Activated T-cell treated with anti-CD3 and anti-CD28 coated beads, Interleukin-2, amount 50 U/mL, for 4 hours (primary cell): Measurements from ENCODE around the gene TTC1. TPM values are rescaled to one million over a fixed set of nuclear protein-coding genes. Genes with fewer than 3 reads are reported as not detected.
"Not testable (repeated sequence)": the region's sequence is repeated elsewhere in the genome, so short reads cannot be mapped to it uniquely, and the experiment has no call there.

Source experiments
- ATAC-seq, 2 donors: fragments of 200-7000 bp; cut with Tn5 transposase; one replicate each; pipeline ENCODE4 v1.10.0; 2021
- DNase-seq: peaks from one replicate; pipeline ENCODE4 v3.0.0-alpha.2; 2020
- H3K27me3 Mint-ChIP-seq: one replicate; pipeline ENCODE4 v1.8.0; 2021; ENCODE audit warnings: low read depth, mixed read lengths
- H3K36me3 Mint-ChIP-seq: one replicate; pipeline ENCODE4 v1.8.0; 2022; ENCODE audit warnings: mixed read lengths; ENCODE audit not compliant: insufficient read depth
- H3K4me1 Mint-ChIP-seq: one replicate; pipeline ENCODE4 v1.8.0; 2021; ENCODE audit warnings: low read depth, mixed read lengths
- H3K4me3 Mint-ChIP-seq: one replicate; pipeline ENCODE4 v1.8.0; 2021; ENCODE audit warnings: mild to moderate bottlenecking, moderate library complexity, mixed read lengths
- H3K9me3 Mint-ChIP-seq: one replicate; pipeline ENCODE4 v1.8.0; 2021; ENCODE audit warnings: mixed read lengths
- total RNA-seq, 3 donors: library from RNA; stranded (reverse); gene quantifications; one replicate each; pipeline ENCODE4 v1.2.1, GENCODE V29; 2021

TTC1 gene
- total RNA-seq, 3 donors from 2014 or later, result 88.5 to 88.6 (median 88.6) TPM

GRCh38 chr5:160042671-160043070 is 33.7 kb downstream of the TTC1 start:
- H3K9me3 Mint-ChIP-seq, result no peaks in the 10 kb centered on the region
- ATAC-seq (no peak), DNase-seq (no peak)
- H3K4me3 Mint-ChIP-seq, result no peak overlapping the region
- H3K36me3 Mint-ChIP-seq, result peaks cover 38% of the 10 kb centered on the region
- no peaks in the 10 kb centered on the region for H3K27me3 Mint-ChIP-seq
- no peaks in the 10 kb centered on the region for H3K4me1 Mint-ChIP-seq

- no peaks in the 10 kb centered on the region for H3K4me1 Mint-ChIP-seq
- no peaks in the 10 kb centered on the region for H3K9me3 Mint-ChIP-seq
- peaks cover 39% of the 10 kb centered on the region for H3K36me3 Mint-ChIP-seq
- no peaks in the 10 kb centered on the region for H3K27me3 Mint-ChIP-seq
- no peak overlapping the region for H3K4me3 Mint-ChIP-seq
- no peak for ATAC-seq
- DNase-seq, result no peak
Measured at GRCh38 chr5:160044391-160044804, 35.5 kb downstream of the TTC1 start.

GRCh38 chr5:160044967-160045366 is 36.0 kb downstream of the TTC1 start:
- Mint-ChIP-seq H3K9me3 (no peaks in the 10 kb centered on the region), H3K4me3 (no peak overlapping the region), H3K36me3 (peaks cover 45% of the 10 kb centered on the region), H3K4me1 (no peaks in the 10 kb centered on the region), H3K27me3 (no peaks in the 10 kb centered on the region)
- ATAC-seq (no peak), DNase-seq (no peak)

- no peaks in the 10 kb centered on the region for H3K27me3 Mint-ChIP-seq
- no peak for ATAC-seq
Measured at GRCh38 chr5:160047423-160047822, 38.5 kb downstream of the TTC1 start.

GRCh38 chr5:160048131-160048530 is 39.2 kb downstream of the TTC1 start:
- H3K9me3 Mint-ChIP-seq, result no peaks in the 10 kb centered on the region
- ATAC-seq, result no peak
- H3K4me1 Mint-ChIP-seq, result no peaks in the 10 kb centered on the region
- no peak overlapping the region for H3K4me3 Mint-ChIP-seq
- H3K27me3 Mint-ChIP-seq, result no peaks in the 10 kb centered on the region
- no peak for DNase-seq
- H3K36me3 Mint-ChIP-seq, result peaks cover 47% of the 10 kb centered on the region

More at GRCh38 chr5:160047423-160047822, 38.5 kb downstream of the TTC1 start:
- peaks cover 49% of the 10 kb centered on the region for H3K36me3 Mint-ChIP-seq
- H3K4me3 Mint-ChIP-seq, result no peak overlapping the region
- H3K9me3 Mint-ChIP-seq, result no peaks in the 10 kb centered on the region
- DNase-seq, result no peak
- H3K4me1 Mint-ChIP-seq, result no peaks in the 10 kb centered on the region

- no peaks in the 10 kb centered on the region for H3K27me3 Mint-ChIP-seq
Measured at GRCh38 chr5:160049099-160049498, 40.2 kb downstream of the TTC1 start.

GRCh38 chr5:160054047-160054446 is 45.1 kb downstream of the TTC1 start:
- Mint-ChIP-seq H3K36me3 (peaks cover 48% of the 10 kb centered on the region), H3K9me3 (no peaks in the 10 kb centered on the region), H3K4me3 (no peak overlapping the region), H3K4me1 (no peaks in the 10 kb centered on the region), H3K27me3 (no peaks in the 10 kb centered on the region)
- no peak for ATAC-seq
- DNase-seq, result no peak

More at GRCh38 chr5:160049099-160049498, 40.2 kb downstream of the TTC1 start:
- DNase-seq, result no peak
- ATAC-seq, result no peak
- Mint-ChIP-seq H3K4me1 (no peaks in the 10 kb centered on the region), H3K9me3 (no peaks in the 10 kb centered on the region), H3K36me3 (peaks cover 45% of the 10 kb centered on the region), H3K4me3 (no peak overlapping the region)

GRCh38 chr5:160054831-160055230 is 45.9 kb downstream of the TTC1 start:
- DNase-seq (no peak), ATAC-seq (no peak)
- H3K27me3 Mint-ChIP-seq, result no peaks in the 10 kb centered on the region
- peaks cover 44% of the 10 kb centered on the region for H3K36me3 Mint-ChIP-seq
- H3K4me3 Mint-ChIP-seq, result no peak overlapping the region
- H3K9me3 Mint-ChIP-seq, result no peaks in the 10 kb centered on the region
- no peaks in the 10 kb centered on the region for H3K4me1 Mint-ChIP-seq

GRCh38 chr5:160057256-160057655 is 48.3 kb downstream of the TTC1 start:
- Mint-ChIP-seq H3K9me3 (no peaks in the 10 kb centered on the region), H3K4me1 (no peaks in the 10 kb centered on the region), H3K27me3 (no peaks in the 10 kb centered on the region), H3K4me3 (no peak overlapping the region), H3K36me3 (peaks cover 50% of the 10 kb centered on the region)
- DNase-seq, result no peak
- ATAC-seq, result no peak

GRCh38 chr5:160060001-160060400 is 51.1 kb downstream of the TTC1 start:
- DNase-seq (no peak), ATAC-seq (no peak)
- H3K4me3 Mint-ChIP-seq, result no peak overlapping the region
- H3K9me3 Mint-ChIP-seq, result no peaks in the 10 kb centered on the region
- no peaks in the 10 kb centered on the region for H3K4me1 Mint-ChIP-seq
- peaks cover 41% of the 10 kb centered on the region for H3K36me3 Mint-ChIP-seq
- H3K27me3 Mint-ChIP-seq, result no peaks in the 10 kb centered on the region

GRCh38 chr5:160061770-160062169 is 52.8 kb downstream of the TTC1 start:
- Mint-ChIP-seq H3K9me3 (no peaks in the 10 kb centered on the region), H3K4me1 (no peaks in the 10 kb centered on the region), H3K27me3 (no peaks in the 10 kb centered on the region), H3K4me3 (no peak overlapping the region), H3K36me3 (peaks cover 33% of the 10 kb centered on the region)
- ATAC-seq (no peak), DNase-seq (no peak)

GRCh38 chr5:160064417-160064810 is 55.5 kb downstream of the TTC1 start:
- Mint-ChIP-seq H3K27me3 (no peaks in the 10 kb centered on the region), H3K36me3 (peaks cover 25% of the 10 kb centered on the region), H3K9me3 (no peaks in the 10 kb centered on the region), H3K4me3 (no peak overlapping the region), H3K4me1 (no peaks in the 10 kb centered on the region)
- no peak for ATAC-seq
- no peak for DNase-seq

GRCh38 chr5:160064995-160065614 is 56.2 kb downstream of the TTC1 start:
- Mint-ChIP-seq H3K4me1 (no peaks in the 10 kb centered on the region), H3K4me3 (no peak overlapping the region), H3K27me3 (no peaks in the 10 kb centered on the region), H3K9me3 (no peaks in the 10 kb centered on the region), H3K36me3 (peaks cover 20% of the 10 kb centered on the region)
- ATAC-seq, result no peak
- no peak for DNase-seq

- not testable (repeated sequence) for H3K9me3 Mint-ChIP-seq, H3K36me3 Mint-ChIP-seq, DNase-seq
Measured at GRCh38 chr5:160069120-160069519, 60.2 kb downstream of the TTC1 start.

GRCh38 chr5:160071516-160071915 is 62.6 kb downstream of the TTC1 start:
- Mint-ChIP-seq H3K36me3 (peaks cover 3% of the 10 kb centered on the region), H3K9me3 (no peaks in the 10 kb centered on the region)

More at GRCh38 chr5:160069120-160069519, 60.2 kb downstream of the TTC1 start:
- not testable (repeated sequence) for ATAC-seq, H3K27me3 Mint-ChIP-seq, H3K4me3 Mint-ChIP-seq, H3K4me1 Mint-ChIP-seq

More at GRCh38 chr5:160071516-160071915, 62.6 kb downstream of the TTC1 start:
- ATAC-seq (no peak), DNase-seq (no peak)
- Mint-ChIP-seq H3K4me1 (no peaks in the 10 kb centered on the region), H3K4me3 (no peak overlapping the region), H3K27me3 (no peaks in the 10 kb centered on the region)
